Left forelimb (tissue), 1 donor: ENCODE results near the gene RPL18A.
"Not testable (repeated sequence)": the region's sequence is repeated elsewhere in the genome, so short reads cannot be mapped to it uniquely, and the experiment has no call there.

Experiments used
- DNase-seq: peaks from one replicate; pipeline ENCODE4 v3.0.0-alpha.2; 2018; ENCODE audit warnings: low spot score

The RPL18A gene

GRCh38 chr19:17866964-17867486, 7.3 kb downstream of the RPL18A start:
- DNase-seq, result no peak

- DNase-seq, result no peak
Observed at GRCh38 chr19:17868669-17869068, 9.0 kb downstream of the RPL18A start.

GRCh38 chr19:17869114-17869608, 9.5 kb downstream of the RPL18A start:
- DNase-seq, result no peak

GRCh38 chr19:17871032-17871877, 11.5 kb downstream of the RPL18A start:
- no peak for DNase-seq

- no peak for DNase-seq
Observed at GRCh38 chr19:17871878-17872250, 12.2 kb downstream of the RPL18A start, which contains the start of gene SLC5A5. Gene SLC5A5 (plus strand): TSS chr19:17871945. CDS start chr19:17872320, 375 bp downstream.

- DNase-seq, result no peak
Observed at GRCh38 chr19:17872251-17873001, 12.7 kb downstream of the RPL18A start.

GRCh38 chr19:17873786-17874757, 14.4 kb downstream of the RPL18A start:
- DNase-seq, result no peak

- DNase-seq, result no peak
Observed at GRCh38 chr19:17874758-17875135, 15.0 kb downstream of the RPL18A start.

GRCh38 chr19:17877696-17878095, 18.0 kb downstream of the RPL18A start:
- no peak for DNase-seq

- no peak for DNase-seq
Observed at GRCh38 chr19:17879466-17879865, 19.8 kb downstream of the RPL18A start.

GRCh38 chr19:17881701-17882100, 22.0 kb downstream of the RPL18A start:
- DNase-seq, result no peak

- no peak for DNase-seq
Observed at GRCh38 chr19:17883627-17884410, 24.1 kb downstream of the RPL18A start.

GRCh38 chr19:17886515-17886914, 26.8 kb downstream of the RPL18A start:
- no peak for DNase-seq

GRCh38 chr19:17887221-17887620, 27.5 kb downstream of the RPL18A start:
- DNase-seq, result not testable (repeated sequence)

- no peak for DNase-seq
Observed at GRCh38 chr19:17888260-17888659, 28.6 kb downstream of the RPL18A start.

- DNase-seq, result no peak
Observed at GRCh38 chr19:17889609-17890214, 30.0 kb downstream of the RPL18A start.

GRCh38 chr19:17893766-17894165, 34.1 kb downstream of the RPL18A start:
- no peak for DNase-seq

- no peak for DNase-seq
Observed at GRCh38 chr19:17902701-17903100, 43.0 kb downstream of the RPL18A start.

- DNase-seq, result no peak
Observed at GRCh38 chr19:17908244-17908643, 48.5 kb downstream of the RPL18A start.

GRCh38 chr19:17909003-17909732, 49.5 kb downstream of the RPL18A start:
- DNase-seq, result no peak
